Thyroid gland (tissue), 4 donors: ENCODE results near the gene UPB1.

ENCODE experiments used
- POLR2A ChIP-seq, 2 donors: fragments of 450-650 bp; IDR thresholded peaks; one replicate each; pipeline ENCODE4 v1.6.1; 2017; ENCODE audit warnings: antibody characterized with exemption in 2 of 2, mild to moderate bottlenecking in 2 of 2, moderate library complexity in 1 of 2
- TF ChIP-seq, protein P1 (sequence below), 6 experiments: fragments of 200-600 bp in 3 of 6; fragments of 450-650 bp in 3 of 6; sonication (generic) in 3 of 6; IDR thresholded peaks; one replicate each; pipeline ENCODE4 v1.5.1; 2016 to 2019; ENCODE audit warnings: antibody characterized with exemption in 6 of 6, mild to moderate bottlenecking in 2 of 6, inconsistent platforms in 1 of 6, moderate library complexity in 1 of 6

- TF ChIP-seq, protein P1, sequence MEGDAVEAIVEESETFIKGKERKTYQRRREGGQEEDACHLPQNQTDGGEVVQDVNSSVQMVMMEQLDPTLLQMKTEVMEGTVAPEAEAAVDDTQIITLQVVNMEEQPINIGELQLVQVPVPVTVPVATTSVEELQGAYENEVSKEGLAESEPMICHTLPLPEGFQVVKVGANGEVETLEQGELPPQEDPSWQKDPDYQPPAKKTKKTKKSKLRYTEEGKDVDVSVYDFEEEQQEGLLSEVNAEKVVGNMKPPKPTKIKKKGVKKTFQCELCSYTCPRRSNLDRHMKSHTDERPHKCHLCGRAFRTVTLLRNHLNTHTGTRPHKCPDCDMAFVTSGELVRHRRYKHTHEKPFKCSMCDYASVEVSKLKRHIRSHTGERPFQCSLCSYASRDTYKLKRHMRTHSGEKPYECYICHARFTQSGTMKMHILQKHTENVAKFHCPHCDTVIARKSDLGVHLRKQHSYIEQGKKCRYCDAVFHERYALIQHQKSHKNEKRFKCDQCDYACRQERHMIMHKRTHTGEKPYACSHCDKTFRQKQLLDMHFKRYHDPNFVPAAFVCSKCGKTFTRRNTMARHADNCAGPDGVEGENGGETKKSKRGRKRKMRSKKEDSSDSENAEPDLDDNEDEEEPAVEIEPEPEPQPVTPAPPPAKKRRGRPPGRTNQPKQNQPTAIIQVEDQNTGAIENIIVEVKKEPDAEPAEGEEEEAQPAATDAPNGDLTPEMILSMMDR (IDR thresholded peaks at IDR 0.05): no peak
- no peak for TF ChIP-seq POLR2A (IDR thresholded peaks at IDR 0.05)
These were observed 4.7 kb downstream of the UPB1 start for GRCh38 chr22:24499706-24500276.
